ENCODE measurements around the gene GBGT1. TPM values are rescaled to one million over a fixed set of nuclear protein-coding genes. Genes with fewer than 3 reads are reported as not detected.

Gene GBGT1
- total and polyA plus RNA-seq, 9 of the 15 experiments (the other 6 are each of a cell fraction or from before 2014, with no cell fraction given) = 0.55 to 25.8 (median 13.7) TPM

- TF ChIP-seq HMBOX1 (IDR thresholded peaks at IDR 0.05) (peak; percentile 40; the same call in 1 of the 2 replicates), RCOR1 (IDR thresholded peaks at IDR 0.05; ENCODE audit: borderline replicate concordance in 1 of 2, low read depth in 2 of 2, low read length in 2 of 2) (peak in 1 of 2 experiments; percentile 70; a peak in 1 of 4 replicates), TRIM28 (IDR thresholded peaks at IDR 0.05) (0 out of 2 replicates have a peak, but pooled peaks have one; percentile 70), BCOR (IDR thresholded peaks at IDR 0.05) (peak; percentile 44; the same call in 1 of the 2 replicates), TSHZ1 (CRISPR knock-in tag; IDR thresholded peaks at IDR 0.05) (no peak), ZNF384 (IDR thresholded peaks at IDR 0.05; ENCODE audit: low read depth, low read length) (0 out of 2 replicates have a peak, but pooled peaks have one; percentile 52), BRD9 (IDR thresholded peaks at IDR 0.05; ENCODE audit: low read depth, partially characterized antibody) (peak; percentile 54)
- TF ChIP-seq, protein P1, sequence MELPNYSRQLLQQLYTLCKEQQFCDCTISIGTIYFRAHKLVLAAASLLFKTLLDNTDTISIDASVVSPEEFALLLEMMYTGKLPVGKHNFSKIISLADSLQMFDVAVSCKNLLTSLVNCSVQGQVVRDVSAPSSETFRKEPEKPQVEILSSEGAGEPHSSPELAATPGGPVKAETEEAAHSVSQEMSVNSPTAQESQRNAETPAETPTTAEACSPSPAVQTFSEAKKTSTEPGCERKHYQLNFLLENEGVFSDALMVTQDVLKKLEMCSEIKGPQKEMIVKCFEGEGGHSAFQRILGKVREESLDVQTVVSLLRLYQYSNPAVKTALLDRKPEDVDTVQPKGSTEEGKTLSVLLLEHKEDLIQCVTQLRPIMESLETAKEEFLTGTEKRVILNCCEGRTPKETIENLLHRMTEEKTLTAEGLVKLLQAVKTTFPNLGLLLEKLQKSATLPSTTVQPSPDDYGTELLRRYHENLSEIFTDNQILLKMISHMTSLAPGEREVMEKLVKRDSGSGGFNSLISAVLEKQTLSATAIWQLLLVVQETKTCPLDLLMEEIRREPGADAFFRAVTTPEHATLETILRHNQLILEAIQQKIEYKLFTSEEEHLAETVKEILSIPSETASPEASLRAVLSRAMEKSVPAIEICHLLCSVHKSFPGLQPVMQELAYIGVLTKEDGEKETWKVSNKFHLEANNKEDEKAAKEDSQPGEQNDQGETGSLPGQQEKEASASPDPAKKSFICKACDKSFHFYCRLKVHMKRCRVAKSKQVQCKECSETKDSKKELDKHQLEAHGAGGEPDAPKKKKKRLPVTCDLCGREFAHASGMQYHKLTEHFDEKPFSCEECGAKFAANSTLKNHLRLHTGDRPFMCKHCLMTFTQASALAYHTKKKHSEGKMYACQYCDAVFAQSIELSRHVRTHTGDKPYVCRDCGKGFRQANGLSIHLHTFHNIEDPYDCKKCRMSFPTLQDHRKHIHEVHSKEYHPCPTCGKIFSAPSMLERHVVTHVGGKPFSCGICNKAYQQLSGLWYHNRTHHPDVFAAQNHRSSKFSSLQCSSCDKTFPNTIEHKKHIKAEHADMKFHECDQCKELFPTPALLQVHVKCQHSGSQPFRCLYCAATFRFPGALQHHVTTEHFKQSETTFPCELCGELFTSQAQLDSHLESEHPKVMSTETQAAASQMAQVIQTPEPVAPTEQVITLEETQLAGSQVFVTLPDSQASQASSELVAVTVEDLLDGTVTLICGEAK (IDR thresholded peaks at IDR 0.05) = 0 out of 2 replicates have a peak, but pooled peaks have one; percentile 29
- TF ChIP-seq, protein P1 (CRISPR knock-in tag; IDR thresholded peaks at IDR 0.05) = no peak
- TF ChIP-seq, protein P2, sequence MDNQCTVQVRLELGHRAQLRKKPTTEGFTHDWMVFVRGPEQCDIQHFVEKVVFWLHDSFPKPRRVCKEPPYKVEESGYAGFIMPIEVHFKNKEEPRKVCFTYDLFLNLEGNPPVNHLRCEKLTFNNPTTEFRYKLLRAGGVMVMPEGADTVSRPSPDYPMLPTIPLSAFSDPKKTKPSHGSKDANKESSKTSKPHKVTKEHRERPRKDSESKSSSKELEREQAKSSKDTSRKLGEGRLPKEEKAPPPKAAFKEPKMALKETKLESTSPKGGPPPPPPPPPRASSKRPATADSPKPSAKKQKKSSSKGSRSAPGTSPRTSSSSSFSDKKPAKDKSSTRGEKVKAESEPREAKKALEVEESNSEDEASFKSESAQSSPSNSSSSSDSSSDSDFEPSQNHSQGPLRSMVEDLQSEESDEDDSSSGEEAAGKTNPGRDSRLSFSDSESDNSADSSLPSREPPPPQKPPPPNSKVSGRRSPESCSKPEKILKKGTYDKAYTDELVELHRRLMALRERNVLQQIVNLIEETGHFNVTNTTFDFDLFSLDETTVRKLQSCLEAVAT (IDR thresholded peaks at IDR 0.05) = 0 out of 4 replicates have a peak, but pooled peaks of 1 of the 2 experiments have one; percentile 16
Measured at GRCh38 chr9:133122935-133123611, 40.6 kb downstream of the GBGT1 start (continued).

Data from K562 (cell line).